Cortex of kidney (tissue), 1 donor: ENCODE data around the gene ARL2BP.
A peak's percentile ranks its signal among the peaks of the same experiment; 100 is the strongest.

Source experiments
- DNase-seq: peaks from one replicate; lab custom pipeline; 2025; lab: John Stamatoyannopoulos, UW

ARL2BP gene

GRCh38 chr16:57283214-57283958 lies 38.3 kb downstream of the ARL2BP start:
- DNase-seq, result no peak

- DNase-seq, result no peak
Measured at GRCh38 chr16:57283959-57284208, 38.8 kb downstream of the ARL2BP start.

- no peak for DNase-seq
Measured at GRCh38 chr16:57284209-57284951, 39.3 kb downstream of the ARL2BP start, which contains the start of gene PLLP. Gene PLLP, minus strand, starts transcription at chr16:57284672. Its CDS starts 132 bp downstream, at chr16:57284540.

- no peak for DNase-seq
Measured at GRCh38 chr16:57284952-57285363, 39.9 kb downstream of the ARL2BP start.

GRCh38 chr16:57285379-57285778 lies 40.3 kb downstream of the ARL2BP start:
- no peak for DNase-seq

GRCh38 chr16:57289391-57290257 lies 44.6 kb downstream of the ARL2BP start:
- DNase-seq, result no peak

DNA sequence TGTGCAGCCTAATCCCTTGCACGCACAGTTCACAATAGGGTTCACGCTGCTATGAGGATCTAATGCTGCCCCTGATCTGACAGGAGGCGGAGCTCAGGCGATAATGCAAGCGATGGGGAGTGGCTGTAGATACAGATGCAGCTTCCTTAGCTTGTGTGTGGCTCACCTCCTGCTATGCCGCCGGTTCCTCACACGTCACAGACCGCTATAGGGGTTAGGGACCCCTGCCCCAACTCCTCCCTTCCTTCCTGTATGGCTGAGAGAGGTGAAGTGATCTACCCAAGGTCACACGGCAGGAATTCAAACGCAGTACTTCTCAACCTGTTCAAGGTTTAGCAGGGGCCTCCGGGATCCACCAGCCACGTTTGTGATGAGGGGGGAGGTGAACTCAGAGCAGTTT lies 52.8 kb downstream of the ARL2BP start:
- DNase-seq, result no peak

DNA sequence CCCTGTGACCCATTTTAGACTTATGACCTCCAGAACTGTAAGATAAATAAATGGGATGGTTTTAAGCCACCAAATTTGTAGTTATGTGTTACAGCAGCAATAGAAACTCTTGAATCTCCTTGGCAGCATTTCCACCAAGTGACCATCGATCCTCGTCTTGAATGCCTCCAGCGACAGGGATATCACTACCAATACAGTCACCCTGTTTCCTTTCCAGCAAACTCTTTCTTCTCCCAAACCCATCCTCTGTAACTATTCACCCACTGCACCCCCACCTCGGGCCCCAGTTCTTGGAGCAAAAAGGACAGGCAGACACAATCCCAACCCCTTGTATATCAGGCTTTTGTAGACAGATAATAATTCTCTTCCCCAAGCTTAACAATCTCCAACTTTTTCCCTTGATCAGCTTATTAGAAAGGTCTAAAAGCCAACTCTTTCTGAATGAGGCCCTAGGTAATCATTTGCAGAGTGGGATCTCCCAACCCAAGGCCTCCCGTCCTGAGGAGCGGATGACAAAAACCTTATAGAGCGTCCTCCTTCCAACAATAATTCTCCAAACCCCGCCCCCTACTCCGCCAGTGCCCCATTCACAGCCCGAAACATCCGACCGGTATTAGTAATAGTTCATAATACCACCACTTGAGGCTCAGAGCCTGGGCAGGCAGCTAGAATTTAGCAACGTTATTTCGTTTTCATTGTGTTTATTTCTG lies 54.1 kb downstream of the ARL2BP start:
- no peak for DNase-seq

DNA sequence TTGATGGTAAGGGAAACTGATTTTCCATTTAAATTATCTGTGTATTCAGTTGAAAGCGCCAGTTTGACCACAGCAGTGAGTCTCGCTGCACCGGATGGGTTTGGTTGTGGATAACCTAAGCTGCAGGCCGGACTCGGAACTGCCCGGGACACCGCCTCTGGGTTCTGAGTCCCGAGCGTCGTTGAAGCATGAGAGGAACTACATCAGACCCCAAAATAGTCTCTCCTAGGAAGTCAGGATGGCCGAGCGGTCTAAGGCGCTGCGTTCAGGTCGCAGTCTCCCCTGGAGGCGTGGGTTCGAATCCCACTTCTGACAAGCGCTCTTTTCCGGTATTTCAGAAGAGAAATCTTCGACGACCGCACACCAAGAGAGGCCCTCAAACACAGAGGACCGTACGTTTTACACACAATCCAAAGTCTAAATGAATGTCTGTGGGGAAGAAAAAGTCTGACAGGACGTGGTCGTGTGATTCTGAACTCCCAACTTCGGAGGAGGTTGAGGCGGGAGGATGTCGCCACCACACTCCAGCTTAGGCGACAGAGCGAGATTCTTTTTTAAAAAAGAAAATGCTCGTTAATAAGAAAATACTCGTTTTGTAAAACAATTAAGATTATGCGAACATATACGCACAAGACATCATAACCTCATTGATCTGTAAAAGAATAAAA lies 54.8 kb downstream of the ARL2BP start:
- peak; percentile 31 for DNase-seq

- DNase-seq, result no peak
Measured at GRCh38 chr16:57300387-57301125, 55.5 kb downstream of the ARL2BP start.

GRCh38 chr16:57301126-57301817 lies 56.2 kb downstream of the ARL2BP start:
- no peak for DNase-seq
